Ishikawa (cell line): ENCODE measurements around the gene ASAP2.

Source experiments
- CEBPB ChIP-seq: IDR thresholded peaks from 2 replicates; pipeline ENCODE4 v1.6.1; 2012
- CREB1 ChIP-seq: IDR thresholded peaks from 2 replicates; pipeline ENCODE4 v1.6.1; 2012; ENCODE audit warnings: low read depth
- EGR1 ChIP-seq: IDR thresholded peaks from 2 replicates; pipeline ENCODE4 v1.6.1; 2012
- EP300 ChIP-seq: IDR thresholded peaks from 2 replicates; pipeline ENCODE4 v1.6.1; 2012; ENCODE audit warnings: borderline replicate concordance
- FOXM1 ChIP-seq: IDR thresholded peaks from 2 replicates; pipeline ENCODE4 v1.6.1; 2012; ENCODE audit warnings: low read depth, borderline replicate concordance
- MAX ChIP-seq: IDR thresholded peaks from 2 replicates; pipeline ENCODE4 v1.6.1; 2012
- NFIC ChIP-seq: IDR thresholded peaks from 2 replicates; pipeline ENCODE4 v1.6.1; 2012
- RAD21 ChIP-seq: IDR thresholded peaks from 2 replicates; pipeline ENCODE4 v1.6.1; 2012; ENCODE audit warnings: low read depth
- TAF1 ChIP-seq: IDR thresholded peaks from 2 replicates; pipeline ENCODE4 v1.6.1; 2012; ENCODE audit warnings: low read depth, mild to moderate bottlenecking
- TCF12 ChIP-seq: IDR thresholded peaks from 2 replicates; pipeline ENCODE4 v1.6.1; 2012; ENCODE audit warnings: low read depth
- TEAD4 ChIP-seq: IDR thresholded peaks from 2 replicates; pipeline ENCODE4 v1.6.1; 2012
- USF1 ChIP-seq: IDR thresholded peaks from 2 replicates; pipeline ENCODE4 v1.6.1; 2012
- YY1 ChIP-seq: IDR thresholded peaks from 2 replicates; pipeline ENCODE4 v1.6.1; 2012; ENCODE audit warnings: low read depth
- ZBTB7A ChIP-seq: IDR thresholded peaks from 2 replicates; pipeline ENCODE4 v1.6.1; 2012; ENCODE audit warnings: low read depth
- TF ChIP-seq, protein P1 (sequence below): IDR thresholded peaks from 2 replicates; pipeline ENCODE4 v1.6.1; 2012; ENCODE audit warnings: low read depth, mild to moderate bottlenecking

Gene ASAP2

DNA sequence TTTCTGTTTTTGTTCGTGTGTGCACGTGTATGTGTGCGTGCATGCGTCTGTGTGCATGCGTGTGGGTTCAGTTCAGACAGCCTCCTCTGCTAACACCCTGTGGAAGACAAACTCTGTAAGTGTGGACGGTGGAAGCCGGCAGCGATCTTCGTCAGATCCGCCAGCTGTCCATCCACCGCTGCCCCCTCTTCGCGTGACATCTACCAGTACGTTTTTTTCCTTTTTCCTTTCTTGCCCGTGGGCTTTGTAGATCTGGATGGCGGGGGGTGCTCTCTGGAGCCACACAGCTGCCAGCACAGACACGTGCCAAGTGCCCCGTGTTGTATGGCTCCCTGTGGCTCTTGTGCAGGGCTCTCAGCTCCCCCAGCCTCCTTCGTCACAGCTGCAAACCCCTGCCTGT, 184.4 kb downstream of the ASAP2 start:
- TF ChIP-seq EGR1 (no peak), TCF12 (no peak), FOXM1 (no peak), MAX (no peak), EP300 (no peak), YY1 (no peak), RAD21 (no peak)

DNA sequence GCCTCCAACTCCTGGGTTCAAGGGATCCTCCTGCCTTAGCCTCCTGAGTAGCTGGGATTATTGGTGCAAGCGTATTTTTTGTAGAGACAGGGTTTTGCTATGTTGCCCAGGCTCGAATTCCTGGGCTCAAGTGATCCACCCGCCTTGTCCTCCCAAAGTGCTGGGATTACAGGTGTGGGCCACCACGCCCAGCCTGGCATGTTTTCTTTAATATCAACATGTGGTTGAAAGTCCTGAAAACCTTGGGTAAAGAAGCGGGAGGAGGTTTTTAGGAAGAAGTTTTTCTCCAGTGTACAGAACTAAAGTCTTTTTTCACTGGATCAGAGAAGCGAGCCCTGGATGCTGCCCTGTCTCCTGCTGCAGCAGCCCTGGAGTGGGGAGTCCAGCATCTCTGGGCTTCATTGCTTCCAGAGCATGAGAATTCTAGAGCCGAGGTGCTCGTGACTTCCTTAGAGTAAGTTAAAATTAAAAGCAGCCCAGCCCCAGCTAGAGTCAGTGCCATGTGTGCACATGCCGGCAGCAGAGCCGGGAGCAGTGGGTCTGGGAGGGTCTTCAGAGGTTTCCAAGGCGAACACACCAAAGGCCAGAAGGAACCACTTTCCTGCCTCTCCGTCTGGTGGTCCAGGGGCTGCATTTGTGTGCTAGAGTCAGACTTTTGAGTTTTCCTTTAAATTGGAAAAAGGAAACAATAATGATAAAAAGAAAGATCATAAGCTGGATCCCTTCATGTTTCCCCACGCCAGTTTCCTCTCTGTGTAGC, 185.5 kb downstream of the ASAP2 start:
- TF ChIP-seq EGR1 (no peak), CREB1 (no peak)

DNA sequence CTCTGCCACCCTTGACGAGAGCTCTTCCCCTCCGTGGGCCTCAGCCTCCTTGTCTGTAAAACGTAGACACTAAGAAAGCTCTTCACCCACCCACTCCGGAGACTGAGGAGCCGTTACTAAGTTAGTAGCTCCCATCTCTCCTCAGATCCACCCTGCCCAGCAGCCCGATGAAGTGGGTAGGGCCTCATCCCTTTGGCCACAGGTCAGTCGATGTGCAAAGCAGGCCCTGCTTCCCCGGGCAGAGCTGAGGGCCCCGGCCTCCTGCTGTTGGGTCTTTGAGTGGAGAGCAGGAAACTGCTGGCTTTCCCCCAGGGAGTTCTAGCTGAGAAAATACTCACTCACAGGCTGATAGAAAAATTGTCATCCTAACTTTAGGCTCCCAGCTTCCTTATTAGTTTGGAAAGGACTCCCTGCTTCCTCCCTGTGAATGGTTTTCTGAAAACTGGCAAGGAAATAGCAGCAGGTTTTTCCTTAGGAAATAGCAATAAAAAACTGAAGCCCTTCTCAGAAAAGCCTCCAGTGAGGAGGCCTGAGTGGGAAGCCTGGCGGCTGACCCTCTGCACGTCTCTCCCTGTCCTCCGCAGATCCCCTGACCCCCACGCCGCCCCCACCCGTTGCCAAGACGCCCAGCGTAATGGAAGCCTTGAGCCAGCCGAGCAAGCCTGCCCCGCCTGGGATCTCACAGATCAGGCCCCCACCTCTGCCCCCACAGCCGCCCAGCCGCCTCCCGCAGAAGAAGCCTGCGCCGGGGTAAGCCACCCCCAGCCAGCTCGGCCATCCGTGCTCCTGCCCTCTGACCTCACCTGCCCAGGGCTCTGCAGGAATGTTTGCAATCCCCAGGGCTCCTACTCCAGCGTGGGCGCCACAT, 186.5 kb downstream of the ASAP2 start:
- no peak for TF ChIP-seq TCF12
- TF ChIP-seq YY1, result no peak
- no peak for TF ChIP-seq RAD21
- TF ChIP-seq, protein P1, sequence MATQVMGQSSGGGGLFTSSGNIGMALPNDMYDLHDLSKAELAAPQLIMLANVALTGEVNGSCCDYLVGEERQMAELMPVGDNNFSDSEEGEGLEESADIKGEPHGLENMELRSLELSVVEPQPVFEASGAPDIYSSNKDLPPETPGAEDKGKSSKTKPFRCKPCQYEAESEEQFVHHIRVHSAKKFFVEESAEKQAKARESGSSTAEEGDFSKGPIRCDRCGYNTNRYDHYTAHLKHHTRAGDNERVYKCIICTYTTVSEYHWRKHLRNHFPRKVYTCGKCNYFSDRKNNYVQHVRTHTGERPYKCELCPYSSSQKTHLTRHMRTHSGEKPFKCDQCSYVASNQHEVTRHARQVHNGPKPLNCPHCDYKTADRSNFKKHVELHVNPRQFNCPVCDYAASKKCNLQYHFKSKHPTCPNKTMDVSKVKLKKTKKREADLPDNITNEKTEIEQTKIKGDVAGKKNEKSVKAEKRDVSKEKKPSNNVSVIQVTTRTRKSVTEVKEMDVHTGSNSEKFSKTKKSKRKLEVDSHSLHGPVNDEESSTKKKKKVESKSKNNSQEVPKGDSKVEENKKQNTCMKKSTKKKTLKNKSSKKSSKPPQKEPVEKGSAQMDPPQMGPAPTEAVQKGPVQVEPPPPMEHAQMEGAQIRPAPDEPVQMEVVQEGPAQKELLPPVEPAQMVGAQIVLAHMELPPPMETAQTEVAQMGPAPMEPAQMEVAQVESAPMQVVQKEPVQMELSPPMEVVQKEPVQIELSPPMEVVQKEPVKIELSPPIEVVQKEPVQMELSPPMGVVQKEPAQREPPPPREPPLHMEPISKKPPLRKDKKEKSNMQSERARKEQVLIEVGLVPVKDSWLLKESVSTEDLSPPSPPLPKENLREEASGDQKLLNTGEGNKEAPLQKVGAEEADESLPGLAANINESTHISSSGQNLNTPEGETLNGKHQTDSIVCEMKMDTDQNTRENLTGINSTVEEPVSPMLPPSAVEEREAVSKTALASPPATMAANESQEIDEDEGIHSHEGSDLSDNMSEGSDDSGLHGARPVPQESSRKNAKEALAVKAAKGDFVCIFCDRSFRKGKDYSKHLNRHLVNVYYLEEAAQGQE, result no peak
- TF ChIP-seq TEAD4, result no peak
- TF ChIP-seq NFIC, result no peak
- no peak for TF ChIP-seq FOXM1
- no peak for TF ChIP-seq TAF1
- TF ChIP-seq CREB1, result no peak
- TF ChIP-seq CEBPB, result no peak
- TF ChIP-seq ZBTB7A, result no peak
- no peak for TF ChIP-seq USF1
- no peak for TF ChIP-seq EP300
- no peak for TF ChIP-seq EGR1
- TF ChIP-seq MAX, result no peak

GRCh38 chr2:9394816-9395215, 188.2 kb downstream of the ASAP2 start:
- TF ChIP-seq TAF1, result no peak
- TF ChIP-seq MAX, result no peak

DNA sequence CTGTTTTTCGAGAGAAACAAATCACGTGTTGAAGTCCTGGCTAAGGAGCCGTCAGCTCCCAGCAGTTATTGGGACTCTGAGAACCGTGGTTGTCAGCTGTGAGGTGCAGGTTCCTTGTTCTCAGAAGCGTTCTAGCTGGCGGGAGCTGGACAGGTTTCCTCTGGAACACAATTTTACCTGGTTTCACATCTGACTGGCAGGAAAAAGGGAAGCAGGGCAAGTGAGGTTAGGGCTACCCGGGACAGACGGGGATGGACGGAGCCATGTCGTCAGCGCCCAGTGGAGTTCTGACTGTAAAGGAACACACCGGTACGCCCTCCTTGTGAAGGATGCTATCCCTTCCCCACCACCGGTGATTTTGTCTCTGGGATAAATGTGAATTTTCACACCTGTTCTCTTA, 190.6 kb downstream of the ASAP2 start:
- TF ChIP-seq YY1 (no peak), EP300 (no peak), RAD21 (no peak)

DNA sequence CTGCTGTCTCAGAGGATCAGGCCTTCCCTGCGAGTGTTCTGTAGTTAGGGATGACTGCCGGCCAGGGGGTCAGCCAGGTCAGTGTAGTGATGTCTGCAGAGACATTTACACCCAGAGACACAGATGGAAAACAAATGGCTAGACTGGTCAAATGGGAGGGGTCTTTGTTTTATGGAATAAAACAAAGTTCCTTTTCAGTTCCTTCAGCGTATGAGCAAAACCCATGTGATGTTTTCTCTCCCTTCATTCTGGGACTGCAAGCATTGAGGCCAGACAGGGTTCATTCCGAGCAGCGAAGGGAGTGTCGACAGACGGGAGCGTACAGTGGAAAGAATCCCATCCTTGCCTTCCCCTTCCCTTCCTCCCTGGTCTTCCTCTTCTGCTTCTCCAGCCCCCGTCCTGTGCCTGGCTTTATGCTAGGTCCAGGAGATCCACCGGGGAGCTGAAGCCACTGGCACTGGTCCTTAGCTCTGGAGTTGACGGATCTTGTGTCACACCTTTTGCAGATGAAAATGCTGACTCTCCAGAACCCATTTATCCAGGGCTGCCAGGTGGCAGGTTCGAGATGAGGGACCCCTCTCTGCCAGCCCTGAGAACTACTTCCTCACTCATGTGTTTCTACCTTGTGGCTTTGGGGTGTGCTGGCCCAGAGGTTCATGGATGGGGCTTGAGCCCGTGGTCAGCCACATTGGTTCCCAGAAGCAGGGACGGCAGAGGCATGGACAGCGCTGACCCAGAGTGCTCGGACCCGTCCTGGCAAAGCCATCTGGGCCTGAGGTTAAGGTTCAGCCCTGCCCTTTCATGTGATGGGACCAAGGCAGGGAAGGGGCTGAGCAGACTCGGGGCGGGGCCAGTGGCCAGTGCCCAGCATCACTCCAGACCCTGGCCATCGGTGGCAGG, 192.5 kb downstream of the ASAP2 start:
- TF ChIP-seq RAD21, result no peak
- no peak for TF ChIP-seq YY1
- no peak for TF ChIP-seq CREB1
- TF ChIP-seq, protein P1, result no peak
- TF ChIP-seq TEAD4, result no peak
- TF ChIP-seq FOXM1, result no peak
- no peak for TF ChIP-seq TAF1
- TF ChIP-seq EP300, result no peak
- no peak for TF ChIP-seq ZBTB7A
- TF ChIP-seq EGR1, result no peak
- TF ChIP-seq MAX, result no peak
- no peak for TF ChIP-seq TCF12
- no peak for TF ChIP-seq CEBPB
